ENCODE measurements around the gene CCDC85C.

- TF ChIP-seq POLR2A (IDR thresholded peaks at IDR 0.05) (no peak), CTCF (IDR thresholded peaks at IDR 0.05) (no peak)
Observed at GRCh38 chr14:99550387-99550992, 53.5 kb downstream of the CCDC85C start.
